ENCODE data around the gene B9D2. TPM values are rescaled to one million over a fixed set of nuclear protein-coding genes. Genes with fewer than 3 reads are reported as not detected.
A peak's percentile ranks its signal among the peaks of the same experiment; 100 is the strongest.
"Not testable (repeated sequence)": the region's sequence is repeated elsewhere in the genome, so short reads cannot be mapped to it uniquely, and the experiment has no call there.

Gene B9D2
- total RNA-seq, 1 experiment from 2014 or later: 3.9 TPM

DNA sequence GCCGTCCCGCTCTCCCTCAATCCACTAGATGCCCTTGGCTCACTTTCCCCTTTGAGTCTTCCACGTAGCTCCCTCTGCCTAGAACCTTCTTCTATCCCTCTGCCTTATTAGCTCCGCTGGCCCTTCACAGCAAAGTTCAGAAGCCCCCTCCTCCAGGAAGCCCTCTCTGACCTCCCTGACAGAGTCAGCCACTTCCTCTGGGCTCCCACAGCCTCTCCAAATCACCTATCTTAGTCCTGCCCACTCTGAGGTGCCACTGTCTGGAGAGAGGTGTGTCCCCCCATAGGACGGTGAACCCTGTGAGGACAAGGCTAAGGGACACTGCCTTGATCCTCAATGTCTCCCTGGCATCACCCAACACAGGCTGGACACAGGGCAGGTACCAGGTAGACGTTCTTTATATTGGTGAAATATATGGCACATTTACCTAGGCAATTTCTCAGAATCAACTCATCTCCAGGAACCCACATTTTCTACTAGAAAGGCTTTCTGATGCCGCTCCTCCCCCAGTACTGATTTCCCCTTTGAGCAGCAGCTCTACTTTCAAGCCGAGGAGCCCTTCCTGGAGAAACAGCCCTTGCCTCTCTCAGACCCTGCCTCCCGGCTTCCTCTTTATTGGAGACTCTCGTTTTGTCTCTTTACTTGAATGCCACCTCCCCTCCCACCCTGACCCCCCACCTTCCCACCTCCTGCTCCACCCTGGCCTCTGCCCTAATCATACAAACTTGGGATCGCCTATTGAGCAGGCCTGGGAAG, 6.8 kb downstream of the B9D2 start:
- no peak for DNase-seq (ENCODE audit: extremely low read depth, low read depth)

DNA sequence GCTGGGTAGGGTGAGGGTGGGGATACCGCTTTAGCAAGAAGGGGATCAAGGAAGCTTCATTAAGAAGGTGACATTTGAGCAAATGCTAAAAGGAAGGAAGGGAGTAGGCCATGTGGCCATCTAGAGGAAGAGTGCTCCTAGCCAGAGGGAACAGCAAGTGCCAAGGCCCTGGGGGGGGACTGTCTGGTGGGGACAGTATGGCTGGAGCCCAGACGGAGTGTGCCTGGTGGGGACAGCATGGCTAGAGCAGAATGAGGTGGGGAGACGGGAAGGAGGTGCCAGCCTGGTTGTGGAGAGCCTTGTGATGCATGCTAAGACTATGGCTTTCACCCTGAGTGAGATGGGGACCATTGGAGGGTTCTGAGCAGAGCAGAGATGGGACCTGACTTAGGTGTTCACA, 8.1 kb downstream of the B9D2 start:
- no peak for DNase-seq (ENCODE audit: extremely low read depth, low read depth)

DNA sequence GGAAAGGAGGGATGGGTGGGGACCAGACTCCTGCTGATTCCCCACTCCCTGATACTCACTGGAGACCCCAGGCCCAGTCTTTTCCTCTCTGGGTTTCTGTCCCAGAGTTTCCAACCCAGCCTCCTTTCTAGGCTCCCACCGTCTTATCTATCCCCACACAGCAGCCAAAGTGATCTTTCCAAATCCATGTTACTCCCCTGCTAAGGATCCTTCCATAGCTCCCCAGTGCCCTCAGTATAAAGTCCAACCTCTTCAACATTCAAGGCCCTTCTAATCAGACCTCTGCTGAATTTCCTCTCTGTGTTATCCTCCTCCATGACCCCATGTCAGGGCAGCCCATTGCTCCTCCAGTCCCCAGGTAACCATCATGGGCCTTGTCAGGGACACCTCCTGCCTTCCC, 8.9 kb downstream of the B9D2 start:
- DNase-seq (ENCODE audit: extremely low read depth, low read depth): no peak

DNA sequence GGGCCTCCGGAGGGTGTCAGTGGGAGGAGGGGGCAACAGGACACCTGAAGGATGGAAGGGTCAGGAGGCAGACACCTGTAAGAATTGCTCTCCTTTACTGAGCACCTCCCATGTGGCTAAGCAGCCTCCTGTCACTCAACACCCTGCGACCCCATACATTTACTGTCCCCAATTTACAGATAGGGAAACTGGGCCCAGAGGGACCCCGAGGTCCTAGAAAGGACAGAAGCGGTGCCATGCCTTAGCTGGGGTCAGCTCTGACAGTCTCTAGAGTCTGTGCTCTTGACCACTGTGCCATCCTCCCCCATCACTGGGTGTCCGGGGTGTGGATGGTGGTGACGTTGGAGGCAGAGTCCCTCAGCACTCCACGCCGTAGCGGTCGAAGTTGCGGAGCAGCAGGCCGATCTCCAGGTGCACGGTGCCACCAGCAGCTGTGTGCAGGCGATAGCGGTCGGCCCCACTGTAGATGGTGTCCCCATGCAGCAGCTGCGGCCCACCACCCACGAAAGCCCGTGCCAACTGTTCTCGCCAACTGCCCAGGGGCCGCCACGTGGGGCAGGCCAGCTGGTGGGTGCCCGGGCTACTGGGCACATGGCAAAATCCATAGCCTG, 9.5 kb downstream of the B9D2 start:
- no peak for DNase-seq (ENCODE audit: extremely low read depth, low read depth)

DNA sequence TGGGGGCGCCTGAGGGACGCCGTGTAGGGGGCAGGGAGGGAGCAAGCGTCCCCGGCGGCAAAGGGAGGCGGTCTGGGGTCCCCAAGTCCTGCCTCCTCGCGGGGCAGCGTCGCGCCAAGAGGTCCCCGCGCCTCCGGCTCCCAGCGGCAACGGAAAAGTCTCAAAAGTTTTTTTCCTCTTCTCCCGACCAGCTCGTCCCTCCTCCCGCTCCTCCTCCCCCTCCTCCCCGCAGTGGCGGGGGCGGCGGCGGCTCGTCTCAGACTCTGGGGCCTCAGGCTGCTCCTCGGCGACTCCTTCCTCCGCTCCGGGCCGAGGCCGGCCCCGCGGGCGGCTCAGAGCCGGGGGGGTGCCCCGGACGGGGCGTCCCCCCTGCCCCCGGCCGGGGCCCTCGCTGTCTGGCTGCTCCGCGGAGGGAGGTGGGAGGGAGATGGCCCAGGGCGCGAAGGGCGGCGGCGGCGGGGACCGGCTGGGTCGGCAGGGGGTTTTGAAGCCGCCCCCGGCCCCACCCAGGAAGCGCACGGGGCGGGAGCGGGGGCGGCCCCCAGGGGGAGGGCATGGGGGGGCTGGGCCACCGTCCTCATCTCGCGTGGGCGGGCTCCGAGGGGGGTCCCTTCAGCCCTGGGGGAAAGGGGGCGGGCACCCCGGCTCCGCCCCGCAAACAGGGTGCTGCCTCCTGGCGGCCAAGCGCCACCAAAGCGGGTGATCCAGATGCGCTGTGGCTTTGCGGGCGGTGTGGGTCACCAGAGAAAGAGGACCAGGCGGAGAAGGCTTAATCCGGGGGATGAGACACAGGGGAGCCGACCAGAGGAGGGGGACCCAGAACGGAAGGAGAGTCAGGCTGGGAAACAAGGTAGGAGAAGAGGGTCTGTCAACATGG, 10.2 kb downstream of the B9D2 start, which contains the start of gene TGFB1:
TSS of gene TGFB1 (minus strand) at position 457 of the 877 bp plus-strand sequence. CDS start 878 bp downstream, outside the sequence.
- DNase-seq (ENCODE audit: extremely low read depth, low read depth): peak; percentile 65

DNA sequence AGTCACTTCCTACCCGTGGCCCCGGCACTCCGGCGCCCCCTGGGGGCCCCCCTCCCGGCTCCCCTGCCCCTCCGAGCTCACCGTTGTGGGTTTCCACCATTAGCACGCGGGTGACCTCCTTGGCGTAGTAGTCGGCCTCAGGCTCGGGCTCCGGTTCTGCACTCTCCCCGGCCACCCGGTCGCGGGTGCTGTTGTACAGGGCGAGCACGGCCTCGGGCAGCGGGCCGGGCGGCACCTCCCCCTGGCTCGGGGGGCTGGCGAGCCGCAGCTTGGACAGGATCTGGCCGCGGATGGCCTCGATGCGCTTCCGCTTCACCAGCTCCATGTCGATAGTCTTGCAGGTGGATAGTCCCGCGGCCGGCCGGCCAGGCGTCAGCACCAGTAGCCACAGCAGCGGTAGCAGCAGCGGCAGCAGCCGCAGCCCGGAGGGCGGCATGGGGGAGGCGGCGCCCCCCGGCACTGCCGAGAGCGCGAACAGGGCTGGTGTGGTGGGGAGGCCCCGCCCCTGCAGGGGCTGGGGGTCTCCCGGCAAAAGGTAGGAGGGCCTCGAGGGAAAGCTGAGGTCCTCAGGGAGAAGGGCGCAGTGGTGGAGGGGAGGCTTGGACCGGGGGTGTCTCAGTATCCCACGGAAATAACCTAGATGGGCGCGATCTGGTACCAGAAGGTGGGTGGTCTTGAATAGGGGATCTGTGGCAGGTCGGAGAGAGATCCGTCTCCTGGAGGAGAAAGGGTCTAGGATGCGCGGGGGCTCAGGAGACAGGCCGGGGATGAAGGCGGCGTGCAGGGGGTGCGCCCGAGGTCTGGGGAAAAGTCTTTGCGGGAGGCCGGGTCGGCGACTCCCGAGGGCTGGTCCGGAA, 11.1 kb downstream of the B9D2 start:
- DNase-seq (ENCODE audit: extremely low read depth, low read depth): peak; percentile 45

DNA sequence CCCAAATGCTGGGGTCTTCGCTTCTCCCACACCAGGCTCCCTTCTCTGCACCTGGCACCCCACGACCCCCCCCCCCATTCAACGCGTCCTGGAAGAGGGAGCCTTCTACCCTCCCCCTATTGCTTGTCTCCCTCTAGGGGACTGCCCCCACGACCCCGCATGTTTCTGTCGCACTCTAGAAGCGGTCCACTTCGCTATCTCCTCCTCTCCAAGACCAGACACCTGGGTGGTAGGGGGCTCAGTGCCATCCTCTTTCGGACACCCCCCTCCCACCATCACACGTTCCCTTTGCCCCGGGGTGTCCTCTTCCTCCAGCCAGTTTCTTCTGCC, 11.7 kb downstream of the B9D2 start:
- DNase-seq (ENCODE audit: extremely low read depth, low read depth): no peak

DNA sequence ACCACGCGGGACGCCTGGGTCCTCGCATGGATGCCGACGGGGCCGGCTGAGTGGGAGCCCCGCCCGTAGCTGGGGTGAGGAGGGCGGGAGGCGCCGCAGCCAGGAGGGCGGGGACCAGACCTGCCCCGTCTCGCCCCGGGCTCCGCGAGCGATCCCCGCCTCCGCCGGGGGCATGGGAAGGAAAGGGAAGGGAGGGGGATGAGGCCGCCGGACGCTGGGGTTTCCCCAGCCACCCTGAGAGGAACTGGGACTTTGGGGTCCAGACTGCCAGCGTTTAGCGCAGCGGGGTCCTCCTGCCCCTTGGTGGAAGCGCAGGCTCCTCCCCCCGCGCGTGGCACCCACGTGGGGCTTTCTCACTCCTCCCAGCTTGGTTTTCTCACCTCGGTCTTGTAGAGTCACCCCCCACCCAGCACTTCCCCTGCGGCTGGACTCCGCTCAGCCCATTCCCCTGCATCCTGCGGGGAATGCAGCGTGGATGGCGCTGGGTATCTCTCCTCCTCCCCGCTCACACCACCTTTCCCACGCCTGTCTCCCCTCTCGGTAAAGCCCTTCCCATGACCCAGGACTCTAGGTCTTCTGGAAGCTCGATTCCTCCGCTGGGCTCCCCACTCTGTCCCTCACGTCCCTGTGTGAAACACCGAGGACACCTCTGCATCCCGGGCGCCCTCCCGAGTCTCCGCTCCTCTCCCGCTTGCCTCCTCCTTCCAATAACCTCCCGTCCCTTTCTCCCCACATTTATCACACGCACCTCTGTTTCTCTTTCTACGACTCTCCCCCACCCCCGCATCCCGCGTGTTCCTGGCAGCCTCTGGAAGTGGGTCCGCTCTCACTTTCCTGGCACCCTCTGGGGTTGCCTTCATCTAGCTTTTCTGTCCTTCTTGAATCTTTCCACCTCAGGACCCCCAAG, 12.4 kb downstream of the B9D2 start:
- DNase-seq (ENCODE audit: extremely low read depth, low read depth): peak; percentile 19

DNA sequence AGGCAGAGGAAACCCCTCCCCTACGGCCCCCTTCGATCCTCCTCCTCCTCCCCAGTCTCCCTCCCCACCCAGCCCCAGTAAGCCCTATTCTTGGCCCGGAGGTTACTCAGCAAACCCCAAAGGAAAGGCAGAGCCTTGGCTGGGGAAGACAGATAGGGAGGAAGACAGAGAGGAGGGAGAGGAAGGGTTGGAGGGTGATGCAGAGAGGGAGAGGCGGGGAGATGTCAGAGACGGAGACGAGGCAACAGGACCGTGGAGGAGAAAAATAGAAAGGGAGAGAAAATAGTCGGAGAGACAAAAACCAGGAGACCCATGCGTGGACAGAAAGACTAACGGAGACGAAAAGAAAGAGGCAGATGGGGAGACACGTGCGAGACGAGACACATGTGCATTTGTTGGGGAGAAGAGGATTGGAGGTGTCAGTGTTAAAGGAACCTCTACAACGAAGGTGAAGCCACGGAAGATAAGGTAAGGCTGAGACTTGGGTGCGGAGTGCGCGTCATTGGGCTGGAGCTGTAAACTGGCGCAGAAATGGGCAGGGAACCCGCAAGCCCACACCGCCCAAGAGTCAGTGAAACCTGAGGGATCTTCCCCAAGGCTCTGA, 13.1 kb downstream of the B9D2 start:
- DNase-seq (ENCODE audit: extremely low read depth, low read depth): no peak

DNA sequence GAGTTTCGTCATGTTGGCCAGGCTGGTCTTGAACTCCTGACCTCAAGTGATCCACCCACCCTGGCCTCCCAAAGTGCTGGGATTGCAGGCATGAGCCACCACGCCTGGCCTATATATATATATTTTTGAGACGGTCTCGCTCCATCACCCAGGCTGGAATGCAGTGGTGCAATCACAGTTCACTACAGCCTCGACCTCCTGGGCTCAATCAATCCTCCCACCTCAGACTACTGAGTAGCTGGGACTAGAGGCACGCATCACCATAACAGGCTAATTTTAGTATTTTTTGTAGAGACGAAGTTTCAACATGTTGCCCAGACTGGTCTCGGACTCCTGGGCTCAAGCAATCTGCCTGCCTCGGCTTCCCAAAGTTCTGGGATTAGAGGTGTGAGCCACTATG, 17.0 kb downstream of the B9D2 start:
- not testable (repeated sequence) for DNase-seq (ENCODE audit: extremely low read depth, low read depth)

DNA sequence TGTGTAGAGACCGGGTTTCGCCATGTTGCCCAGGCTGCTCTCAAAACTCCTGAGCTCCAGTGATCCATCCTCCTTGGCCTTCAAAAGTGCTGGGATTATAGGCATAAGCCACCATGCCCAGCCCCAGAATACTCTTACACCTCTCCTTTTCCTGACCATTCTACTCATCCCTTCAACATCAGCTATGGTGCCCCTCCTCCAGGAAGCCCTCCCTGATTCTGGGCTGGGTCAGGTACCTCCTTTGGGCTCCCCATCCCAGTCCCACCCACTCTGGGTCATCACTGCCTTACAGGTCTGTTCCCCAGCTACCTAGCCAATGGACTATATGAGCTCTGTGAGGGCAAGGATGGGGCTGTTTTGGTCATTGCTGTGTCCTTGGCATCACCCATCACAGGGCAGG, 19.8 kb downstream of the B9D2 start:
- no peak for DNase-seq (ENCODE audit: extremely low read depth, low read depth)

DNA sequence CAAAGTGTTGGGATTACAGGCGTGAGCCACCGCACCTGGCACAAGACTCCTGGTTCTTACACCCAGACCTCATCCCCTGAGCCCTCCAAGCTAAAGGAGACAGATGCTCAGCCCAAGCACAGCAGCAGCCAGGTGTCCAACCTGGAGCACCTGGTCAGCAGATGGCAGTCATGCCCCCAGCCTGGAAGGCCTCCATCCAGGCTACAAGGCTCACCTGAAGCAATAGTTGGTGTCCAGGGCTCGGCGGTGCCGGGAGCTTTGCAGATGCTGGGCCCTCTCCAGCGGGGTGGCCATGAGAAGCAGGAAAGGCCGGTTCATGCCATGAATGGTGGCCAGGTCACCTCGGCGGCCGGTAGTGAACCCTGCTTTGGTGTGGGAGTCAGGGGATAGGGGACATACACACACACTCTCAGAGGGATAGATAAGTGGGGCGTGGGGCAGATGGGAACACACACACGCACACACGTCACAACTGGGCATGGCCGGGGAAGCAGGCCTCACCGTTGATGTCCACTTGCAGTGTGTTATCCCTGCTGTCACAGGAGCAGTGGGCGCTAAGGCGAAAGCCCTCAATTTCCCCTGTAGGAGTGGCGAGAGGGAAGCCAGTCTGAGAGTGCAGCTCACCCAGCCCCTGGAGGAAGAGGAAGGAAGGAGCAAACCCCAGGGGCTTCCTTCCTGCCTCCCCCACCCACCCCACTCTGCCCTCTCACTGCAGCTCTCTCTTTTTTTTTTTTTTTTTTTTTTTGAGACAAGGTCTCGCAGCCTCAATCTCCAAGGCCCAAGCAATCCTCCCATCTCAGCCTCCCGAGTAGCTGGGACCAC, 22.1 kb downstream of the B9D2 start:
- DNase-seq (ENCODE audit: extremely low read depth, low read depth): no peak

DNA sequence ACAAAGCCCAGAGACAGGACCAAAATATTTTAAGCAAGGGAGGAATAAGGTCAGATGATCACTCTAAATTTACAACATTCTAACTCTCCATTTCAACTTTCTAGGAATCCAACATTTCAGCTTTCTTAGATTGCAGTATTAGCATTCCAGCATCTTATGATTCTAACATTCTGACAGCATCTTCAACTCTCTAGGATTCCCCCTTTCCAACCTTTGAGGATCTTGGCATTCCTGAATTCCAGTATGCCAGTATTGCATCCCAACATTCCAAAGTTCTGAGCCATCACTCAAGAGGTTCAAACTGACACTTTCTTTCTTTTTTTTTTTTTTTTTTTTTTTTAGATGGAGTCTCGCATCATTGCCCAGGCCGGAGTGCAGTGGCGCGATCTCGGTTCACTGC, 24.0 kb downstream of the B9D2 start:
- no peak for DNase-seq (ENCODE audit: extremely low read depth, low read depth)

DNA sequence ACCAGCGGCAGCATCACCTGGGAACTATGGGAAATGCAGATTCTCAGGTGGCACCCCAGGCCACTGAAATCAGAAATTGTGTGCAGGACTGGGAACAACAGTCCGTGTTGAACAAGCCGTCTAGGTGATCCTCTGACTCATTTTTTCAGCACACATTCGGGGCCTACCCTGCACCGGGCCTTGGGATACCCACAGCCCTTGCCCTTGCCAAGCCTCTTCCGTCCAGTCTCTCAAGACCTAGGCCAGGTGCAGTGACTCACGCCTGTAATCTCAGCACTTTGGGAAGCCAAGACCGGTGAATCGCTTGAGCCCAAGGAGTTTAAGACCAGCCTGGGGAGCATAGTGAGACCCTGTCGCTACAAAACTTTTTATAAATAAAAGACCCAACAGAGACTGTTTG, 28.5 kb downstream of the B9D2 start:
- no peak for DNase-seq (ENCODE audit: extremely low read depth, low read depth)

DNA sequence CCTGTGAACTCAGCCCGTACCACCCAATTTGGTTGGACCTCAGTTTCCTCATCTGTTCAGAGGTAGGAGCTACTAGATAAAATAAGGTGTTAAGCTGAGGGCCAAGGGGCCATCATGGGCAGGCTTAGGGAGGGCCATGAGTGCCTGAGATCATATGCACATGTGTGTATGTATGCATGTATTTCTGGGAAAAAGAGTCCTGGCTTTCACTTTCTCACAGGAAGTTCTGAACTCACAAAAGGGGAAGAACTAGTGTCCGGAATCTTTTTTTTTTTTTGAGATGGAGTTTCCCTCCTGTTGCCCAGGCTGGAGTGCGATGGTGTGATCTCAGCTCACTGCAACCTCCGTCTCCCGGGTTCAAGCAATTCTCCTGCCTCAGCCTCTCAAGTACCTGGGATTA, 29.2 kb downstream of the B9D2 start:
- no peak for DNase-seq (ENCODE audit: extremely low read depth, low read depth)

DNA sequence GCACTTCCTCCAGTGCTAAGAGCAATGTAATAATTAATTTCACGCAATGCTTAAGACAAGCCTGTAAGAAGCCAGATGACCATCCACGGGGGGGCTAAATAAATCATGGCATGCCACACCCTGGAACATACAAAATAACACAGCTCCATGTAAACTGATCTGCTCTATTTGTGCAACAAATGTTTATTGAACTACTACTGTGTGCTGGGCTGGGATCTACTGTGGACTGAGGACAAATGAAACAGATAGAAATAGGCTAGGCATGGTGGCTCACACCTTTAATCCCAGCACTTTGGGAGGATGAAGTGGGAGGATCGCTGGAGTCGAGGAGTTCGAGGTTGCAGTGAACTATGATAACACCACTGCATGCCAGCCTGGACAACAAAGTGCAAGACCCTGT, 31.5 kb downstream of the B9D2 start:
- no peak for DNase-seq (ENCODE audit: extremely low read depth, low read depth)

DNA sequence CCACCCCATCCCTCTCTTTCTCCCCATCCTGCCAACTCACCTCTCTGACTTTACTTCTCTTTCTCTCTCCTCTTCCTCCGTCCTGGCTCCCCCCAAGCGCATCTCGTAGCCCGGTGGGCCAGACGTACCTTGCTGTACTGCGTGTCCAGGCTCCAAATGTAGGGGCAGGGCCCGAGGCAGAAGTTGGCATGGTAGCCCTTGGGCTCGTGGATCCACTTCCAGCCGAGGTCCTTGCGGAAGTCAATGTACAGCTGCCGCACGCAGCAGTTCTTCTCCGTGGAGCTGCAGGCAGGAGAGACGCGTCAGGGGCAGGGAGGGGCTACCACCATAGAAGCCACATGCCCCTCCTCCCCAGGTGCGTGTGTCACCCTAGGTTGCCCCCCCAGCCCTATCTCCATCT, 31.9 kb downstream of the B9D2 start:
- DNase-seq (ENCODE audit: extremely low read depth, low read depth): no peak

DNA sequence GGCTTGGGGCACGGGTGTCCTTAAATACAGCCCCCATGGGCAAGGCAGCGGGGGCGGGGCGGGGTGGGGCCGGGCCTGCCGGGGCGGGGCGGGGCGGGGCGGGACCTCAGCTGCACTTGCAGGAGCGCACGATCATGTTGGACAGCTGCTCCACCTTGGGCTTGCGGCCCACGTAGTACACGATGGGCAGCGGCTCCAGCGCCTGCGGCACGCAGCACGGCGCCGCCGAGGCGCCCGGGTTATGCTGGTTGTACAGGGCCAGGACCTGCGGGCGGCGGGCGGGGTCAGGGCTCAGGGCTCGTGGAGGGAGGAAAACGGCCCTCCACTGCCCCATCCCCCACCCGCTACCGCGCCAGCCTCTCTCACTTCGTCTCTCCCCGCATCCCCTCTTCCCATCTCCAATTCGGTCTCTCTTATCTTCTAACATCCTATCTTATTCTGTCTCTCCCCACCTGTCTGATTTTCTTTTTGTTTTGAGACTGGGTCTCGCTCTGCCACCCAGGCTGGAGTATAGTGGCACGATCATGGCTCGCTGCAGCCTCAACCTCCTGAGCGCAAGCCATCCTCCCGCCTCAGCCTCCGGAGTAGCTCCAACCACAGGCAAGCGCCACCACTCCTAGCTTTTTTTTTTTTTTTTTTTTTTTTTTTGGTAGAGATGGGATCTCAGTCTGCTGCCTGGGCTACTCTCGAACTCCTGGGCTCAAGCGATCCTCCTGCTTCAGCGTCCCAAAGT, 32.8 kb downstream of the B9D2 start:
- no peak for DNase-seq (ENCODE audit: extremely low read depth, low read depth)
